GM10248 (cell line): Measurements from ENCODE around the gene ULK2.
"Not testable (repeated sequence)": the region's sequence is repeated elsewhere in the genome, so short reads cannot be mapped to it uniquely, and the experiment has no call there.

Source experiments
- CTCF ChIA-PET: fragments of 300-600 bp; sonication (Branson Sonifier 250); formaldehyde crosslinking; extraction: SDS; loops from one replicate; lab custom pipeline; 2021; ENCODE audit warnings: antibody characterized with exemption; lab: Yijun Ruan, JAX
- POLR2A ChIA-PET: fragments of 350-650 bp; sonication (Branson Sonifier 250); formaldehyde crosslinking; extraction: SDS; loops from one replicate; lab custom pipeline; 2020; ENCODE audit warnings: antibody characterized with exemption; lab: Yijun Ruan, JAX
- DNase-seq: peaks from one replicate; pipeline ENCODE4 v3.0.0; 2012; ENCODE audit errors: extremely low spot score
- TF ChIP-seq, protein P1 (sequence below): IDR thresholded peaks from 2 replicates; pipeline ENCODE4 v1.5.1; 2012; ENCODE audit warnings: mild to moderate bottlenecking, low read depth; ENCODE audit errors: extremely low read depth, missing control alignments, control extremely low read depth

ULK2 gene

GRCh38 chr17:19873346-19873745, 5.6 kb upstream of the ULK2 start:
- no peak for DNase-seq
- TF ChIP-seq, protein P1, sequence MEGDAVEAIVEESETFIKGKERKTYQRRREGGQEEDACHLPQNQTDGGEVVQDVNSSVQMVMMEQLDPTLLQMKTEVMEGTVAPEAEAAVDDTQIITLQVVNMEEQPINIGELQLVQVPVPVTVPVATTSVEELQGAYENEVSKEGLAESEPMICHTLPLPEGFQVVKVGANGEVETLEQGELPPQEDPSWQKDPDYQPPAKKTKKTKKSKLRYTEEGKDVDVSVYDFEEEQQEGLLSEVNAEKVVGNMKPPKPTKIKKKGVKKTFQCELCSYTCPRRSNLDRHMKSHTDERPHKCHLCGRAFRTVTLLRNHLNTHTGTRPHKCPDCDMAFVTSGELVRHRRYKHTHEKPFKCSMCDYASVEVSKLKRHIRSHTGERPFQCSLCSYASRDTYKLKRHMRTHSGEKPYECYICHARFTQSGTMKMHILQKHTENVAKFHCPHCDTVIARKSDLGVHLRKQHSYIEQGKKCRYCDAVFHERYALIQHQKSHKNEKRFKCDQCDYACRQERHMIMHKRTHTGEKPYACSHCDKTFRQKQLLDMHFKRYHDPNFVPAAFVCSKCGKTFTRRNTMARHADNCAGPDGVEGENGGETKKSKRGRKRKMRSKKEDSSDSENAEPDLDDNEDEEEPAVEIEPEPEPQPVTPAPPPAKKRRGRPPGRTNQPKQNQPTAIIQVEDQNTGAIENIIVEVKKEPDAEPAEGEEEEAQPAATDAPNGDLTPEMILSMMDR, result no peak
- ChIA-PET POLR2A (interaction anchor here (0.7 kb wide), 1 partner anchor 14 kb away, joined by 7 read pairs; no protein-coding TSS in a partner anchor), CTCF (interaction anchor here (1.2 to 1.5 kb wide), 2 partner anchors 12 to 14 kb away, joined by 4 read pairs; no protein-coding TSS in a partner anchor)

DNA sequence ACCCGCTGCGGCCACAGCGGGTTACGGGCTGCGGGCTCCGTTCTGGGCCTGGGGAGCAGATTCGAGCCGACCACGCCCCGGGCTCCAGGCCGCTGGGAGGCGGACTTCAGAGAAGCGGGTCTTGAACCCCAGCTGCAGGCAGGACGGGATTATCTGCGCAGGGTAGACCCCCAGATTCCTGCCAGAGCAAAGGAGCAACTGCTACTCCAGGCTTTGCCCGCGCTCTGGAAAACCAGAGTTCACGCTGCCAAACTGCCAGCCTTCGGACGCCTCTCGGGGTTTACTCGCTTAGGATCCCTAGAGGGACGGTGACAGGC, 301 bp upstream of the ULK2 start:
- CTCF ChIA-PET, result interaction anchor here (0.8 to 1.4 kb wide), 4 partner anchors 8 to 125 kb away, joined by 3 to 5 read pairs (median 4); no protein-coding TSS in a partner anchor
- TF ChIP-seq, protein P1, result no peak
- POLR2A ChIA-PET, result no interaction called here
- DNase-seq, result no peak

- ChIA-PET CTCF (interaction anchor here (0.8 kb wide), 1 partner anchor 11 kb away, joined by 3 read pairs; no protein-coding TSS in a partner anchor), POLR2A (no interaction called here)
- TF ChIP-seq, protein P1, result peak; percentile 30
- DNase-seq, result peak; percentile 70
These were observed 732 bp downstream of the ULK2 start for GRCh38 chr17:19867079-19867328.

GRCh38 chr17:19865021-19865420, 2.7 kb downstream of the ULK2 start:
- CTCF ChIA-PET, result no interaction called here
- TF ChIP-seq, protein P1, result no peak
- DNase-seq, result no peak
- POLR2A ChIA-PET, result no interaction called here

DNA sequence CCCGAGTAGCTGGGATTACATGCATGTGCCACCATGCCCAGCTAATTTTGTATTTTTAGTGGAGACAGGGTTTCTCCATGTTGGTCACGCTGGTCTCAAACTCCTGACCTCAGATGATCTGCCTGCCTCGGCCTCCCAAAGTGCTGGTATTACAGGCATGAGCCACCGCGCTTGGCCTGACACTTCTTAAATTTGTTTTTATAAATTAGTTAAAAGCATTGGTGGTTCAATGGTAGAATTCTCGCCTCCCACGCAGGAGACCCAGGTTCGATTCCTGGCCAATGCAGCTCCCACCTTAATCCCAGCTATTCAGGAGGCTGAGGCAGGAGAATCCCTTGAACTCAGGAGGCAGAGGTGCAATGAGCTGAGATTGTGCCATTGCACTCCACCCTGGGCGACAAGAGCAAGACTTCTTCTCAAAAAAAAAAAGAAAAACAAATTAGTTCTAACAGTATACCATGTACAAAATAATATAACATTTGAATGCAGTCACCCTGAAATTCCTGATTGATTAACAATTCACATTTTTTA, 7.0 kb downstream of the ULK2 start:
- POLR2A ChIA-PET, DNase-seq: not testable (repeated sequence)
- CTCF ChIA-PET, result interaction anchor here (1.2 to 1.5 kb wide), 3 partner anchors 8 to 21 kb away, joined by 3 to 4 read pairs (median 4); no protein-coding TSS in a partner anchor

DNA sequence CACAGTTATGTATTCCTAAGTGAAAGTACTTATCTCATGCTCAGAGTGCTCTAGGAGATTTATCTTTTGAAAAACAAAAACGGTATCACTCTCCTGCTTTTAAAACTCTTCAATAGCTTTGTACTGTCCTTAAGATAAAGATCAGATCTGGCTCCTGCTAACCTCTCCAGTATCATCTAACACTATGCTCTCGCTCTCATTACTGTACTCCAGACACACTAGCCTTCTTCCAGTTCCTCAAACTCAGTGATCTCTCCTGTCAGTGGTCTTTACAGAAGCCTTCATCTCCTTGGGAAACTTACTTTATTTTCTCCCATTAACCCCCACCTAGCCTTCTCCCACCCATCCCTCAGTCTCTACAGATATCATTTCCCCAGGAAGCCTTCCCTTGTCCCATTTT, 10.1 kb downstream of the ULK2 start:
- CTCF ChIA-PET, result no interaction called here
- TF ChIP-seq, protein P1, result no peak
- POLR2A ChIA-PET, result no interaction called here
- DNase-seq, result no peak

- POLR2A ChIA-PET, result no interaction called here
These were observed 33.8 kb downstream of the ULK2 start for GRCh38 chr17:19833914-19834313.

More at GRCh38 chr17:19833914-19834313, 33.8 kb downstream of the ULK2 start:
- DNase-seq, result no peak
- CTCF ChIA-PET, result no interaction called here
- TF ChIP-seq, protein P1, result no peak
